HG03280 (cell line): ENCODE measurements around the gene BTF3L4.

ENCODE experiments used
- ATAC-seq: cut with Tn5 transposase; IDR thresholded peaks from one replicate; pipeline ENCODE4 v1.9.1; 2021; ENCODE audit warnings: mild to moderate bottlenecking, moderate library complexity; ENCODE audit not compliant: unreplicated experiment

BTF3L4 gene

GRCh38 chr1:52122384-52122783 lies 66.3 kb downstream of the BTF3L4 start:
- ATAC-seq = no peak

GRCh38 chr1:52123622-52124021 lies 67.5 kb downstream of the BTF3L4 start:
- ATAC-seq = no peak

- ATAC-seq = no peak
Observed at GRCh38 chr1:52125736-52126359, 69.8 kb downstream of the BTF3L4 start.

- no peak for ATAC-seq
Observed at GRCh38 chr1:52127181-52128180, 71.4 kb downstream of the BTF3L4 start.

- no peak for ATAC-seq
Observed at GRCh38 chr1:52139817-52140540, 83.9 kb downstream of the BTF3L4 start.
